ENCODE measurements around the gene ZFPL1. TPM values are rescaled to one million over a fixed set of nuclear protein-coding genes. Genes with fewer than 3 reads are reported as not detected.

Gene ZFPL1
- total RNA-seq, 1 experiment from 2014 or later, result 55.7 TPM

DNA sequence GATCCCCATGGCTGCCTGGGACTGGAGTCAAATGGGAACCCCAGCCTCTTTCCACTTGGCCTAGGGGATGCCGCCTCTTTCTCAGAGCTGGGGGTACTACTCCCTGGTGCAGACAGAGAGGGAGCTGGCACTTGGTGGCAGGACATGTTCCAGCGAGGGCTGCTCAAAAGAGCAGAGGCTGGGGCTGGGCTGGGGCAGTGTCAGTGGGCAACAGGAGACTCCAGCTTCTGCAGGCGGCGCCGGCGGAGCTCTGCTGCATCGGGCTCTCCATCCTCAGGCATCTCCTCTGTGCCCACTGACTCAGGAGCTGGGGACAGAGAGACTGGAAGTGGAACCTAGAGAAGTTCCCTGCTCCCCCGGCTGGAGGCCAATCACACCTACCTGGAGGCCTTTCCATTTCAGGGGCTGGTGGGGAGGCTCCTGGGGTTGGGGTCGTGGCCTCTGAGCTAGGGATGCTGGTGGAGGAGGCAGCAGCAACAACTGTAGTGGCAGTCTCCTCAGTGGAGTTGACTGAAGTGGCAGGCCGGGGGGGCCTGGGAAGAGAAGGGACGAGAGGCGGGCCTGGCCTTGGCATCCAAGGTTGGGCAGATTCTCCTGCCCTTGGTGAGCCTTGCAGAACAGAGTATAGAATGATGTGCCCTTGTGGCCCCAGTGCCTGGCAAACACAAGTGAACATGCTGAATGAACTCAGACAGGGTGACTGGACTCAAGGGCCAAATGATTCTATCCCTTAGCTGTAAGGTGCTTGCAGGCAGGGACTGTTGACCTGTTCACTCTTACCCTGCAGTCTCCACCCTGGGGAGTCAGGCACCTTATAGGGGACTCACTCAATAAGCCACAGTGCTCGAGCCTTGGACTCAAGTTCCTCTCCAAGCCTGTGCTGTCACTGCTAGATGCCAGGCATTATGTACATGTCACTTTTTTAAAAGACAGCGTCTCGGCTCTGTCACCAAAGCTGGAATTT lies 44.4 kb downstream of the ZFPL1 start:
- no peak for DNase-seq (ENCODE audit: low read depth)

DNA sequence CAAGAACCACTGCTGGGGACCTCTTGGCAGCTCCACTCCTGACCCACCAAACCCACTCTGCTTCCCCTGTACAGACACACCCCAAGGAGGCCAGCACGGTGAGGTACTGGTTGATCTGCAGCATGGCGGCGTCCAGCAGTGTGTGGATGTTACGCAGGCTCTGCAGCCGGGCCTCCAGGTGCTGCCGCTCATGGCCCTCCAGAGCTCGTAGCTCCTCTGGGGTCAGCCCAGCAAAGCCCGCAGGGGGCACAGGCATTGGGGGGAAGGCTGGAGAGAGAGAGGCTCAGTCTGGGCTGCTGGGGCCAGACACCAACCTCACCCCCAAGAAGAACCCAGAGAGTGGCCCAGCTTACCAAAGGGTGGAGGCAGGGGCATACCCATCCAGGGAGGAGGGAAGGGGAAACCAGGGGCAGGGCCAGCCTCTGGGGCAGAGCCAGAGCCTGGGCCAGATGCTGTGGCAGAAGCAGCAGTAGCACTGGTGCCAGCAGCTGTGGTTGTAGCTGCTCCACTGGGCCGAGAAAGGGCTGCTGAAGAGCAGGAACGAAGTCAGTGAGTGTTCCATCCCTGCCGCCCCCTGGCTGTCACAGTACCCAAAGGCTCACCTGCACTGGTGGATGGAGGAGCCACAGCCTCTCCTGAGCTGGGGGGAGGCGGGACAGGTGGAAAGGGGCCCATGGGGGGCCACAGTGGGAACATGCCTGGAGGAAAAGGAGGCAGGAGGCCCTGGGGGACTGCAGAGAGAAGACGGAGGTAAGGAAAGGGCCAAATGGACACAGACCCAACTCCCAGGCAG lies 45.8 kb downstream of the ZFPL1 start:
- no peak for DNase-seq (ENCODE audit: low read depth)

DNA sequence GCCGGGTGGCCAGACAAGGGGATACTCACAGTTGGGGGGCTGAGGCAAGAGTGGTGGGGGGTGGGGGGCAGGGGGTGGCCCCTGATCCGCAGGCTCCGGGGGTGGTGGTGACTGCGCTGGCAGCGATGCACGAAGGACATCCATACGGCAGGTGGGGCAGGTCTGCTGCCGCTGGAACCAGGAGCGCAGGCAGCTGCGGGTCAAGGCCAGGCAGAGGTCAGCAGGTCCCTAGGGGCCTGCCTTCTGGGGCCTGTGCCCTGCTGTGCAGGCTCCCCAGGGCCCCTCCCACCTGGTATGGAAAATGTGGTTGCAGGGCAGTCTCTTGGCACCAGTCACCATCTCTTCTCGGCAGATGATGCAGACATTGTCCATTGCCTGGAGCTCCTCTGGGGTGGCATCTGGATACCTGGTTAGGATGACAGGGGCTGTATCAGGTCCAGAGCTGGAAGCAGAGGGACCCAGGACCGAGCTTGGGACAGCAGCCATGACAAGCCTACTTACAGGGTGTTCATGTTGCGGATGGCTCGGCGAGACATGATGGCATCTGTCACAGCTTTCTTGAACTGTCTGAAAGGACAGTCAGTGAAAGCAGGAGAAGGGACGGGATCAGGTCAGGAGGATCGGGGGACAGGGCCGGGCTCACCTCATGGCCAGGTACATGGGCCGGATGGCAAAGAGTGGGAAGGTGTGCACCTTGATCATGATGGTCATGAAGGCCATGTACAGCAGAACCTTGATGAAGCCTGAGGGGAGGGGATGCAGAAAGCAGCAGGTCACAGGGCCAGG lies 46.8 kb downstream of the ZFPL1 start:
- DNase-seq (ENCODE audit: low read depth), result no peak

DNA sequence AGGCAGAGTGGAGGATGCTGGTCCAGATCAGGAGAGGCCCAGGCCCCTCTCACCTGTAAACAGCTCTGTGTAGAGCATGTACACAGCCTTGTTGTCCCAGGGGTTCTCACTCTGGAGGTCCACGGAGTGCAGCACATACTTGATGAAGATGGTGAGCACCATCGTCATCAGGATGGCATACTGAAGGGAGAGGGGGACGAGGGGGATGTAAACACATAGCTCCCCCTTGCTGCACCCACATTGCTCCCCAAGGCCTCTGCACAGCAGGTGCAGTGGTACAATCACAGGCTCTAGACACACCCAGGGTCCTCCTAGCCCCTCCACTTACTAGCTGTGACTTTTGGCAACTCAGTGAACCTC lies 47.4 kb downstream of the ZFPL1 start:
- no peak for DNase-seq (ENCODE audit: low read depth)

DNA sequence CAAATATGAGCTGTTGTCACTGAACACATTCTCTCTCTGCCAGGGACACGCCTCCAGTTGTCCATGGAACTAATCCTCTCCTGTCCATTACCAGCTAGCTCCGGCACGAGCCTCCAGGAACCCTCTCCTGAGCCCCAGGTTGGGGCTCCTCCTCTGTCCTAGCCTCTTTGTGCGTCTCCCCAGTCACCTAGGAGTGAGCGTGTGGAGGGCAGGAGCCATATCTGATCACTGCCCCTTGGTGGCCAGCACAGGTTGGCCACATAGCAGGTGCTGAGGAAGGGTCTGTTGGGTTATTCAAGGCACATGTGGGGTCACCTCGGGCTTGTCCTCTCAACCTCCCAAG lies 47.8 kb downstream of the ZFPL1 start:
- no peak for DNase-seq (ENCODE audit: low read depth)

DNA sequence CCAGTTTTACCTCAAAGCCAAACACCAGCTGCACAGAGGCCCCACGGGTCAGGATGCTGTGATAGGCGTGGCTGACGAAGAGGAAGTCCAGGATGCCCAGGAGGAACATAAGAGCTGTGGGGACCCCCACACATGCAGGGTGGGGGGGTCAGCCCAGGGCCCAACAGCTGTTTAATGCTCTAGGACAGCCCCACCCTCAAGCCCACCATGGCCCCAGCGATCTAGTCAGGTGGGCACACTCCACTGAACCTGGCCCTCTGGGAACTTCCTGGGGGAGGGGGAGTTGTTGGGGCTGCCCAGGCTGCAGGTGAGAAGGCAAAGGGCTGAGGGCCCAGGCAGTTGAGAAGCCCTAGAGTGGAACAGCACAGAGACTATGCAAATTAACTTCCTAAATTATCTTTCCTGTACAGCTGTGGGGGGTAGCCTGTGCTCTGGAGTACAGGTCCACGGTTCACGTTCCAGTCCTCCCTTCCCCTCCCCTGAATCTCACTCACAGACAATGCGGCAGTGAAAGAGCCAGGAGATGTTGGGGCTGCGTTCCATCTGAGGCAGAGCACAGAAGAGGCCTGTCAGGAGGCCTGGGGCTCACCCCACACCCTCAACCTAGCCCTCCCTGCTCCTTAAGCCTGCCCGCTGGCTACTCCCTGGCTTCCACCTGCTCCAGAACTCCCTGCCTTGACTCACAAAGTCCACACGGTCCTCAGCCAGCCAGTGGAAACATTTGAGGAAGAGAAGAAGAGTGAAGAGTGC lies 48.4 kb downstream of the ZFPL1 start:
- no peak for DNase-seq (ENCODE audit: low read depth)

DNA sequence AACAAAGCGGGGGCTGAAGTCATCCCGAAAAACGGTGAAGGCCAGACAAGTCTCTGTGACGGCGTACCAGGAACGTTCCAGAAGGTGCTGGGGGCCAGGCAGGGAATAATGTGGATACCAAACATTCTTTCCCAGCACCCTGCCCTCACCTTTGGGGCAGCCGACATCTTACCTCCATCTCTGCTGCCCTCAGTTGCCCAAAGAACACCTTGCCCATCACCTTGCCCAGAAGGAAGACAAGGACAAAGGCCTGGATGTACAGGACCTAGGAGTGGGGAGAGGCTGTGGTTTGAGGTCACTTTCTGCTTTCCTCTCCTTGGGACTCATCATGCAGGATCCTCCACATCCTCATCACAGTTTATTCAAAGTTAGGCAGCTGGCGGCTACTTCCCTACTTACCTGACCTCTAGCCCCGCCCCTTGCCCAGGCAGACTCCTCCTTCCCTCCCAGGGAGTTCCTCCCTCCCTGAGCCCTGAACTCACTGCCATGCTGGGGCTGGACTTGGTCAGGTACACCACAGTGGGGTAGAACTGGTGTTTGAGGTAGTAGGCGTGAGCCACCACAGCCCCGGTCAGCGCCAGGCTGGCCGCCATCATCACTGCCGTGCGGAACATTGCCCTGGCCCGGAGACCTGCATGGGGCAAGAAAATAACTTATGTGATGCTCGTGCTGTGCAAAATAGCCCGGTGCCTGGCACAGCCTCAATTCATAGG lies 49.1 kb downstream of the ZFPL1 start:
- no peak for DNase-seq (ENCODE audit: low read depth)

DNA sequence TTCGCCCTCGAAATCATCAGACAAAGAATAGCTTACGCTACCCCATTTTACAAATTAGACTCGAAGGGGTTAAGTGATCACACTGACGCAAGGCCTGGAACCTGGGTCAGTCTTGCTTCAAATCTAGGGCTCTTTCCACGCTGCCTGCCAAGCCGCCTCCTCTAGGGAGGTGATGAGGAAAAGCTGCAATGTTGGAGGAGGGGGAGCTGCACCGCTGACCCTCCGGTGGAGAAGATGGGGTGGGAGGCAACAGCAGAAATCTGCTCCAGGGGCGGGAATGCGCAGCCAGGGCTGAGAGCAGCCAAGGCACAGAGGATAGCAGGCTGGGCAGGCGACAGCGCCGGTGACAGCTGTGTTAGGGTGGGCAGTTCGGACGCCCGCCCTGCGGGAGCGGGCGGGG lies 49.7 kb downstream of the ZFPL1 start:
- DNase-seq (ENCODE audit: low read depth), result no peak

DNA sequence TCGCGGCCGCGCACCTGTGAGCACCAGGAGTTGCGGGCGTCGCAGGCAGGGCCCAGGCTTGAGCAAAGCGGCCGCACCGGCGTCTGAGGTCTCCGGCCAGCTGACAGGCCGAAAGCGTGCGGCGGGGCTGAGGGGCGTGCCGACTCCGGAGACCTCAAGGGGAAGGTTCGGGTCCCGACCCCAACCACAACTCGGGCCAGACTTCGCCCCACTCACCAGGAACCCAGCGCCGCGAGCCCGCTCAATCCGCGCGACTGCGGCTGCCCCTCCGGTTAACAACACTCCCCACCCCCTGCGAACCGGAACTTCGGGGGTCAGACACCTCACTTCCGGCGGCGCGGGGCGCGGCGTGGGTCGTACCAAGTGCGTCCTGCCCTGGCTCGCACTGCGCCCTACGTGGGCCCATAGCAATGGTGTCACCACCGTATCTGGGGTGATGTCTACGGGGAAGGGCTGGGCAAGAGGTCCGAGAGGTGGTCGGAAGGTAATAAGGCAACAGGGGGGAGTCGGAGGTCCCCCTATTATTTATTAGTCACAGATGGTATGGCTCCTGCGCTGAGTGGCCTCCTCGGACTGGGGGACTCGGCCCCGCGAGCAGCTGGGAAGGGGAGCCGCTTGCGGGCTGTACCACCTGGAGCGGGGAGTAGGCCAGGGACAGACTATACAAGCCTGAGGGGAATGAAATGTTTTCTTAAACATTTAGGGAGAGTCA lies 50.4 kb downstream of the ZFPL1 start, which contains the start of gene SYVN1:
Gene SYVN1 (minus strand): TSS at position 280 of the 712 bp plus-strand sequence. CDS start 918 bp downstream, outside the sequence.
- peak; percentile 82 for DNase-seq (ENCODE audit: low read depth)

DNA sequence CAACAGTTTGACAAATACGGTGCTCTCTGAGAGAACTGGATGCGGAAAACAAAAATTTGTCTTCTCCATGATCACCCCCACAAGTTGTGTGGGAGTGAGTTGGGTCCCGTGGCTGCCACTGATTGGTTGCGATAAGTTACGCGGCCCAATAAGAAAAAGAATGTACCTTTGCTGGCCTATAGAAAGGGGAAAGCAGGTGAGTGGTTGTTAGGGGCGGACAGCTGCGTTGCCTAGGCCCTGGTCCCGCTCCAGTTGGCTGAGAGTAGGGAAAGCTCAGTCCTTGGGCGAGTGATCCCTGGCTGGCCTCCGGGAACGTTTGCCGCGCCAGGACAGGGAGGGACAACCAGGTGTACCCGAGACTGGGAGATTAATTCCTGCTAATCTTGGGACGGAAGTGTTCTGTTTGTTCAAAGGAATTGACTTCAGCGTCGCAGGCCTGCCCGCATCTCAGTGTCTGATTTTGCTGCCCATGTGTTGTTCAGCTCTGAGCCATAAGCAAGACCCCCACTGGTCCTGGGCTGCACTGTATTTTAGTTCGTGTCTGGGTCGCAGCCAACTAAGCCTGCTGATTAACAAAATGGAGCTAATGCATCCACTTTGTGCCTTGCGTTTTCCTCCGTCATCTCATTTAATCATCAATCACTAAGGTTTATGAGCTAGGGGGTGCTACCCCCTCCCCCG lies 51.1 kb downstream of the ZFPL1 start:
- peak; percentile 95 for DNase-seq (ENCODE audit: low read depth)

DNA sequence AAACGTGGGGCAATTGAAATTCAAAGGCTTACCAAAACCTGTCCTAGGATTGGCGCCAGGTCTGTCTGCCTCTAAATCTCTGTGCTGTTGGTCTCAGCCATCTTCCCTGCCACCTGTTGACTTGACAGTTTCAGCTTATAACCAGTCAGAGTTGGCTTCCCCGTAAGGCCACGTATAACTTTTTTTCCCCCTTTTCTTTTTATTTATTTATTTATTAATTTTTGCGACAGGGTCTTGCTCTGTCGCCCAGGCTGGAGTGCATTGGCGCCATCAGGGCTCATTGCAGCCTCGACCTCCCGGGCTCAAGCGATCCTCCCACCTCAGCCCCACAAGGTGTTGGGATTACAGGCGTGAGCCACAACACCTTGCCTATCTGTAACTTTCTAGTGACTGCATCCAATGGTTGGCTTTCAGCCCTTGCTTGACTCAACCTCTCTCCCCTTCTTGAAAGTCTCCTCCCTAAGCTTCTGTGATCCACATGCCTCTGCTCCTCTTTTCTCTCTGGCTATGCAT lies 51.7 kb downstream of the ZFPL1 start:
- DNase-seq (ENCODE audit: low read depth), result no peak

DNA sequence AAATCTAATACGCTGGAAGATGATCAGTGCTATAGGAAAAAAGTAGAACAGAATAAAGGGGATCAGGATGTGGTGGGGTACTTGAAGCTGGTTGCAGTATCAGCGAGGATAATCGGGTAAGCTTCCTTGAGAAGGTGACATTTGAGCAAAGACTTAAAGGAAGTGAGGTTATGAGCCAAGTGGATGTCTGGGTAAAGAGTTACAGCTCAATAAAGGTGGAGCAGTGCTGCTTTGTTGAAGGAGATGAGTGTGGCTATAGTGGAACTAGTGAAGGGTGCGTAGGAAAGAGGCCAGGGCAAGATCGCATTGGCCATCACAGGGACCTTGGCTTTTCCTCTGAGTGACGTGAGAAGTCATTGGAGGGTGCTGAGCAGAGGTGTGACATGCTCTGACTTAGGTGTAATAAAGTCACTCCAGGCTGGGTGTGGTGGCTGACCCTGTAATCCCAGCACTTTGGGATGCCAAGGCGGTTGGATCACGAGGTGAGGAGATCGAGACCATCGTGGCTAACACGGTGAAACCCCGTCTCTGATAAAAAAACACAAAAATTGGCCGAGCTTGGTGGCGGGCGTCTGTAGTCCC lies 52.6 kb downstream of the ZFPL1 start:
- DNase-seq (ENCODE audit: low read depth), result no peak

Other genes starting within 250 kb of the ZFPL1 start
- 0.11 TPM in 1 of 2 replicates, not detected in the other for gene CDC42BPG, start 239.6 kb upstream of the ZFPL1 start, total RNA-seq (2014; rRNA removed)
- 73.5 and 84.6 TPM in 2 replicates for gene EHD1, start 205.6 kb upstream of the ZFPL1 start, total RNA-seq (2014; rRNA removed)
- gene ATG2A, start 167.0 kb upstream of the ZFPL1 start, total RNA-seq (2014; rRNA removed), result 17.7 and 22.9 TPM in 2 replicates
- 19.2 and 27.3 TPM in 2 replicates for gene PPP2R5B, start 159.5 kb upstream of the ZFPL1 start, total RNA-seq (2014; rRNA removed)
- not detected in 2 replicates for gene GPHA2, start 148.3 kb upstream of the ZFPL1 start, total RNA-seq (2014; rRNA removed)
- not detected in 2 replicates for gene MAJIN, start 112.1 kb upstream of the ZFPL1 start, total RNA-seq (2014; rRNA removed)
- 0.19 and 0.40 TPM in 2 replicates for gene BATF2, start 87.3 kb upstream of the ZFPL1 start, total RNA-seq (2014; rRNA removed)
- gene ARL2, start 70.1 kb upstream of the ZFPL1 start, total RNA-seq (2014; rRNA removed), result 102 and 115 TPM in 2 replicates
- 15.2 and 16.0 TPM in 2 replicates for gene SNX15, start 56.8 kb upstream of the ZFPL1 start, total RNA-seq (2014; rRNA removed)
- gene SAC3D1, start 43.0 kb upstream of the ZFPL1 start, total RNA-seq (2014; rRNA removed), result 21.7 and 23.5 TPM in 2 replicates
- not detected in 2 replicates for gene NAALADL1, start 25.7 kb upstream of the ZFPL1 start, total RNA-seq (2014; rRNA removed)
- gene CDCA5, start 182 bp upstream of the ZFPL1 start, total RNA-seq (2014; rRNA removed), result 48.0 and 62.1 TPM in 2 replicates
- 111 and 174 TPM in 2 replicates for gene VPS51, start 12.0 kb downstream of the ZFPL1 start, total RNA-seq (2014; rRNA removed)
- 0.96 and 3.3 TPM in 2 replicates for gene TM7SF2, start 27.6 kb downstream of the ZFPL1 start, total RNA-seq (2014; rRNA removed)
- gene ZNHIT2, start 33.5 kb downstream of the ZFPL1 start, total RNA-seq (2014; rRNA removed), result 13.7 and 20.9 TPM in 2 replicates
- 246 and 445 TPM in 2 replicates for gene FAU, start 37.9 kb downstream of the ZFPL1 start, total RNA-seq (2014; rRNA removed)
- gene MRPL49, start 38.1 kb downstream of the ZFPL1 start, total RNA-seq (2014; rRNA removed), result 58.5 and 68.3 TPM in 2 replicates
- gene SYVN1, start 50.3 kb downstream of the ZFPL1 start, total RNA-seq (2014; rRNA removed), result 14.6 and 18.3 TPM in 2 replicates
- not detected in 2 replicates for gene SPDYC, start 86.0 kb downstream of the ZFPL1 start, total RNA-seq (2014; rRNA removed)
- gene CAPN1, start 97.7 kb downstream of the ZFPL1 start, total RNA-seq (2014; rRNA removed), result 125 and 141 TPM in 2 replicates
- gene POLA2, start 177.7 kb downstream of the ZFPL1 start, total RNA-seq (2014; rRNA removed), result 30.0 and 33.4 TPM in 2 replicates
- 10.2 and 20.5 TPM in 2 replicates for gene CDC42EP2, start 230.6 kb downstream of the ZFPL1 start, total RNA-seq (2014; rRNA removed)
- 32.1 and 41.6 TPM in 2 replicates for gene DPF2, start 249.6 kb downstream of the ZFPL1 start, total RNA-seq (2014; rRNA removed)